DMS153 treated with DMSO at 0.1 percent for 48 hours (cell line): ENCODE results near the gene SLC25A20.

Experiments
- DNase-seq: peaks from one replicate; lab custom pipeline; 2025; ENCODE audit not compliant: unreplicated experiment; lab: John Stamatoyannopoulos, UW

SLC25A20 gene

DNA sequence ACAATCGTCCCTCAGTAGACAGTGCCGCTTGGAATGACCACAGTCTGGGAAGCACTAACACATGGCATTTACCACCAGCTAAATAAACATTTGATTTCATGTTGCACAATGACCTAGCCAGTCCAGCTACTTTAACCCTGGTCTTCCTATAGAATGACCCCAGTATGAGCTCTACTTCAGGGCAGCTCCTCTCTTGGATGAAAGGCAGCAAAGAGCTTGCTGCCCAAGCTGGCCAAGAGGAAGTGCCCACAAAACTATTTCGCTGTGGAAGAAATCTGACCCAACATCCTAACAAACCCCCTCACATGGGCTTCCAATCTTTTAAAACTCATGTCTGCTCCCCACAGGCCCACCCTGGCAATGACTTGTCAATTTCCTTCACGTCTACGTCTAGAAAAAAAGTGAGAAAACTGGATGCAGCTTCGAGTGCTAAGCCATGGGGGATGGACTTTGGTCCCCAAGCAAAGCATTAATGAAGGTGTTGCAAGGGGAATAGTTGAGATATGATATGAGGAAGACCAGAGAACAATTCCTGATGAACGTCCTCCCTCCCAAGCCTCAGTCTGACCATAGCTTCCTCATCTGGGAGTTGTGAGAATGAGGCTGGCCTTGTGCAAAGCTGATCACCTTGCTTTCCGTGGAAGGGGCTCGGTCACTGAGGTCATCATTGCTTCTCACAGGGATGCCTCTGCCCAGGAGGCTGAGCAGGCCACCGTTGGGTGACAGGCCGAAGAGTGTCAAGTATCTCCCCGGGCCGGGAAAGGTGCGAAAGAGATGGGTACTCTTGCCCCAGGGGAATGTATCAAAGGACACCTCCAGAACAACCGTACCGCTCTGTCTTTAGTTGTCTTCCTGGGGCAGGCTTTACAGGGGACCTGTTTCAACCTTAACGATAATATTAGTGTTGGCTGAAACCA, 964 bp downstream of the SLC25A20 start:
- DNase-seq = no peak

DNA sequence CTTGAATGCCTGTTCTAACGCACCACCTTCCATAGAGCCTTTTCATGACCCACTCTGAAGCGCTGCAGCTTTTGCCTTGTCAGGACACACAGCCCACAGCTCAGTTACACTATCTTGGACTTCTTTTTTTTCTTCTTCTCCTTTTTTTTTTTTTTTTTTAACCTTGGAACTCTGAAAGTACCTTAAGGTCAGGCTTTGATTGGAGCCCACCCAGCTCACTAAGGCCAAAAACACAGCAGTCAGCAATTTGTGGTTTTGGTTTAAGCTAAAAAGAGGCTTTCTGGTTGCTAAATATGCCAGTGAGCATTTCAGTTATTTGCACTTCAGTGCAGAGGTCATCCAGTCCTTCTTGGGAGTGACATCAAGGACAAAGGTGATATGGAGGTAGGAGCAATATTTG, 1.7 kb downstream of the SLC25A20 start:
- no peak for DNase-seq

GRCh38 chr3:48894516-48894915, 4.2 kb downstream of the SLC25A20 start:
- no peak for DNase-seq

- DNase-seq = no peak
Measured at GRCh38 chr3:48891606-48892005, 7.1 kb downstream of the SLC25A20 start.

DNA sequence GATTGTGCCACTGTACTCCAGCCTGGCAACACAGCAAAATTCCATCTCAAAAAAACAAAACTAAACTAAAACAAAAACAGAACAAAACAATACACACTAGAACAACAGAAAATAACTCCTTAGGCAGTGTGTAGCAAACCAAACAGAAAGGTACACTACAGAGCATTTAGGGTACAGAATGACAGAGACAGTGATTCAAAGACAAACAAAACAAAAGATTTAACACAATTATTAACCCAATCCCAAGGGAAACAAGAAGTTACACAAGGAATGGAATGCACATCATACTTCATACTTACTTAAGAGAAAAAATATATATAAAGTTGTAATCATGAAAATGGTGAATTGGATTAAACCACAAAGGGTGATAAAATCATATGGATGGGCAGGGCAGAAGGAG, 12.9 kb downstream of the SLC25A20 start:
- DNase-seq = no peak

GRCh38 chr3:48881652-48882114, 17.0 kb downstream of the SLC25A20 start:
- no peak for DNase-seq

GRCh38 chr3:48881006-48881405, 17.7 kb downstream of the SLC25A20 start:
- DNase-seq = no peak

GRCh38 chr3:48879994-48880377, 18.7 kb downstream of the SLC25A20 start:
- DNase-seq = no peak

- no peak for DNase-seq
Measured at GRCh38 chr3:48879307-48879993, 19.2 kb downstream of the SLC25A20 start.

DNA sequence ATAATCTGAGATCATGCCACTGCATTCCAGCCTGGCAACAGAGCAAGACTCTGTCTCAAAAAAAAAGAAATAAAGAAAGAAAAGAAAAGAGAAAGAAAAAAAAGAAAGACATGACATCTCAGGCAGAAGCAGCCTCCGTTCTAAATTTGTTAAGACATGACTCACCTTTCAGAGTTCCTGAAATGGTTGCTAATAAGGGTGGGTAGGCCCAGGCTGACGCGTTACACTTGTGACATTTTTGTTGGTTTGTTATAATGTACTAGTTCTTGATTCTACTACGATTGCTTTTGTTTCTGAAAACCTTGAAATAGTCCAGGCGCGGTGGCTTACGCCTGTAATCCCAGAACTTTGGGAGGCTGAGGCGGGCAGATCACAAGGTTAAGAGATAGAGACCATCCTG, 21.0 kb downstream of the SLC25A20 start:
- DNase-seq = no peak

DNA sequence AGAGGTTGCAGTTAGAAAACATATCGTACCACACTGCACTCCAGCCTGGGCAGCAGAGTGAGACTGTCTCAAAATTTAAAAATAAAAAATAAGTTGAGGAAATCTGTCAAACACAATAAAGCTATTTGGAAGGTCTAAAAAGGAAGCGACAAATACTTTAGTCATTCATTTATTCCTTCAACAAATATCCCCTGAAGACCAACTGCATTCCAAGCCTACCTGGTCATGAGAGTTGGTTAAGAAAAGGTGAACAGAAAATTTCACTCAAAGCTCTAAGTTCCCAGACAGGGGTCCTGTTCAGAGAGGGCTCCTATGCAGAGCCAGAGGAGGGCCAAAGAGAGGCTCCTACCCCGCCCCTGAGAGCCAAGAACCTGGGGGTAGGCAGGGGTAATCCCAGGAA, 35.6 kb downstream of the SLC25A20 start:
- no peak for DNase-seq

GRCh38 chr3:48859206-48859605, 39.5 kb downstream of the SLC25A20 start:
- DNase-seq = no peak

DNA sequence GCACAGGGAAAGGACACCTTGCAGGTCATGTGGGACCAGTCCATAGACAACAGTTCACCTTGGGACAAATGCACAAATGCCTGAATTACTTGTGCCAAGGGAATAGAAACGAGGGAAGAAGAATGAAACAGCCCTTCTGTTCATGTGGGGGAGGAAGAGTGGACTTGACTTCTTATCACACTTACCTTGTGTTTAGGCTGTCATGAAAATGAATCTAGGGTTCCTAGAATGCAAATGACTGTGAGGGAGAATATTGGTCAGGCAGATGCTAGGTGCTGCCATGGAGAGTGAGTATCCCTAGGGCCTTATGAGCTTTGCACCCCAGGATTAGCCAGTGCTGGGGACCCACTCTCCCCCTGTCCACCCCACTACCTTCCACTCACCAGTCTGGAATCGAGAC, 40.0 kb downstream of the SLC25A20 start:
- no peak for DNase-seq

- DNase-seq = no peak
Measured at GRCh38 chr3:48857641-48858040, 41.0 kb downstream of the SLC25A20 start.

- DNase-seq = no peak
Measured at GRCh38 chr3:48856469-48856868, 42.2 kb downstream of the SLC25A20 start.

DNA sequence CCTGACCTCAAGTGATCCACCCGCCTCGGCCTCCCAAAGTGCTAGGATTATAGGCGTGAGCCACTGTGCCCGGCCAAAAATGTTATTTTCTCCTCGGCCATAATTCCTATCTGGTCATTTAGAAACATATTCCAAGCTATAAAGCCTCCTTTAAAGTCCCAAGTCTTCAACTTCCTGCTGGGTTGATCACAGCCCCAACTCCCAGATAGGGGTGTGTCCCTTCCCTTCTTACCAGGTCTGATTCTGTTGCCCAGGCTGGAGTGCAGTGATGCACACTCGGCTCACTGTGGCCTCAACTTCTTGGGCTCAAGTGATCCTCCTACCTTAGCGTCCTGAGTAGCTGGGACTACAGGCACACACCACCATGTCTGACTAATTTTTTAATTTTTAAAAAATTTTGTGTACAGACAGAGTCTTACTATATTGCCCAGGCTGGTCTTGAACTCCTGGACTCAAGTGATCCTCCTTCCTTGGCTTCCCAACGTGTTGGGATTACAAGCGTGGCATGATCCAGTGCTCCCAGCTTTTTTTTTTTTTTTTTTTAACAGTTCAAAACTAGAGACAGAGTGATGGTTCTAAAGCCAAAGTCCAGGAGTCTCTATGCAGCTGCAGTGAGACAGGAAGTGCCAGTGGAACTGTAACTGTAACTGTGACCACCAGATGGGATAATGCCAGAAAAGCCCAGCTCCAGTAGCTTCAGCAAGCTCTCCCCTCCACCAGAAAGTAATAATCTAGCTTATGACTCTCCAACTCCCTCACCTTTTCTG, 42.8 kb downstream of the SLC25A20 start:
- no peak for DNase-seq

DNA sequence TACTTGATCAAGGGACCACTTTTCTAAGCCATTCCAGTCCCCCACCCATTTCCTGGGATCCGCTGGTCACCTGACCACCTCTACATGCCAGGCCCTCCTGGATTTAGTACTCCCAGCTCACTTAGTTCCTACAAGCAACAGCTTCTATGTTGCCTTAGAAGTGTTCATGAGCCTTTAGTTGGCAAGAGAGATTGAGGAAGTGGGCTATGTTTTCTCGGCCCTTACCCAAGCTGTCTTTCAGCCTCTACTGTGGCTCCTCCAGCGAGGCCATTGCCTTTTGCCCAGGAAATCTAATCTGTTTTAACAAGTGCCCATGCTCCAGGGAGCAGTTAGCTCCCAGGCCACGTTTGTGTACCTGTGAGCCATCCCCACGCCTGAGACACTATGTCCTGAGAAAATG, 46.5 kb downstream of the SLC25A20 start:
- DNase-seq = no peak

DNA sequence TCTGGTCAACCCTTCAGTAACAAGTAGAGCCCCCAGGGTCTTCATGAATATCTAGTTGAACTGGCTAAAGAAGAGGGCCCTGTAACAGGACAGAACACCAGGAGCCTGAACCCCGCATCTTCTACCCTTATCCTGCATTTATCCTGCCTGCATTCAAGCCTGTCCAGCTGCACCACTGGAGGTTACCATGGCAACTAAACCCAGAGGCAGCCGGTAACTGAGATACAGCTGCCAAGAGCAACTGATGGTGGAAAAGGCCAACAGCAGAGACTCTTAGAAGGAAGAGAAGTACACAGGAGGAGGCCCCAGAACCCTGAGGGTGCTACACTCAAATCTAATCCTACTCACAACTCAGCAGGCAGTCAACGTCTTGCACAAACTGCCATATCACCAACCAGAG, 47.3 kb downstream of the SLC25A20 start:
- no peak for DNase-seq

DNA sequence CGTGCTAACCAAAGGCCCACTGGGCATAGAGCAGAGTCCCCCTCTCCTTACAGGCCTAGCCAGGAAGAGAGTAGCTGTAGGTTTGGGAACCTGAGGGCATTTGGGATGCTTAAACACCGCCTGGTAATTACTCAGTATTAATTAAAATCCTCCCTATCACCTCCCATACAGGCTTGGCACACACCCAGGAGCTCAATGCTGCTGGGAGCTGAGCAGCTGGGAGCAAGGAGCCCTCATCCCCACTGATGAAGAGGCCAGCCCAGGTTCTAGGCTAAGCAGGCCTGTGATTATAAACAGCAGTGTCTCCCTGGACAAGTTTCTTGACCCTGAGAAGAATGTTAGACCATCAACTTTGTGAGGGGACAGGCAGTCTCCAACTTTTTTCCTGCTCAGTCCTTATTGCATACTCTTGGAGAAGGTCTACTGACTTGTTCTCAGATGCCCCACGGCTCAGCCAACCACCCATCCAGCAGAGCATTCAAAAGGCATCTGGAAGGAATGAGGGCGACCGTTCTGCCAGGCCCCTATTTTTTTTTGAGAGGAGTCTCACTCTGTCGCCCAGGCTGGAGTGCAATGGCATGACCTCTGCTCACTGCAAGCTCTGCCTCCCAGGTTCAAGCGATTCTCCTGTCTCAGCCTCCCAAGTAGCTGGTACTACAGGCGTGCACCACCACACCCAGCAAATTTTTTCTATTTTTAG, 49.7 kb downstream of the SLC25A20 start:
- DNase-seq = no peak

DNA sequence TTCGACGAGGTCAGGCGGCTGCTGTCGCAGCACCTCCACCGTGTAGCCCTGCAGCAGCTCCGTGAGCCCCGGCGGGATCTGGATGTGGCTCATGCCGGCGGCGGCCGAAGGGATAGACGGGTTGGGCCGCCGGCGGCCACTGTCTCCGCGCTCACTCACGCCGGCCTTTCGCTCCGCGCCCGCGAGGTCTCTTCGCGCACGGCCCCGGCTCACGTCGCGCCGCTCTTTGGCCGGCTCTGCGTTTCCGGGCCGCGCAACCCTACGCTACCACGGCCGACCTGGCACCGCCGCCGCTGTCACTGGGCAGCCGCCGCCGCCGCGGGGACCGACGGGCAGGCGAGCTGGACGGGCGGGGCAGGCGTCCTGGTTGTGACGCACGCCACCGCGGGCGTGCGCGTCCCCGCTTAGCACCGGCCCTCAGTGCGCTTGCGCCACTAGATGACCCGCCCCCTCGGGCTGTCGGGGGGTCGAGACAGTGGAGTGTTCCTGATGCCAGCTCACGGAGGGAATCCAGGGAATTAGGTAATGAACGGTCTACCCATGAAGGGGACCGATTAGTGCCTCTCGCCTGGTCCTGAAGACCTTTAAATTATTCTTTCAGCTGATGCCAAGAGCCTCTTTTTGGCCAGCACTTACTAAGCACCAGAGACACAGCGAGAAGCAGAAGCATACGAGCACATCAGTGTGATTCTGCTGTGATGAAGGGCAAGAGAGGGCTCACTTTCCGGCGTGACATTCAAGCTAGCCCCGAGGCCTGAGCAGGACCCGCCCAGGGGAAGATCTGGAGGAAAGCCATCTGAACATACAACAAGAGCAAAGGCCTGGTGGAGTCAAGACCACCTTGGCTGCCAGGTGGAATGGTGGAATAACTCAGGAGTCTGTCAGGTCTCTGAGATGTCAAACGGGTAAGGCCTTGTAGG, 50.9 kb downstream of the SLC25A20 start, which contains the start of gene PRKAR2A:
PRKAR2A (minus strand) TSS at position 371 of the 920 bp plus-strand sequence; CDS start at position 93, 278 bp downstream.
- peak; percentile 18 for DNase-seq
